AG10803 (cell line): Measurements from ENCODE around the gene AGBL1.

Experiments used
- DNase-seq: peaks from one replicate; pipeline ENCODE4 v3.0.0; 2010; ENCODE audit warnings: low read depth
- H3K4me3 ChIP-seq: 2 replicates; pipeline ENCODE4 v1.5.1; 2011; ENCODE audit warnings: mild to moderate bottlenecking, low read length, control low read depth
- TF ChIP-seq, protein P1 (sequence below): conservative IDR thresholded peaks from 2 replicates; pipeline ENCODE4 v1.5.1; 2011; ENCODE audit warnings: mild to moderate bottlenecking, low read length, control low read depth, inconsistent platforms

Gene AGBL1

DNA sequence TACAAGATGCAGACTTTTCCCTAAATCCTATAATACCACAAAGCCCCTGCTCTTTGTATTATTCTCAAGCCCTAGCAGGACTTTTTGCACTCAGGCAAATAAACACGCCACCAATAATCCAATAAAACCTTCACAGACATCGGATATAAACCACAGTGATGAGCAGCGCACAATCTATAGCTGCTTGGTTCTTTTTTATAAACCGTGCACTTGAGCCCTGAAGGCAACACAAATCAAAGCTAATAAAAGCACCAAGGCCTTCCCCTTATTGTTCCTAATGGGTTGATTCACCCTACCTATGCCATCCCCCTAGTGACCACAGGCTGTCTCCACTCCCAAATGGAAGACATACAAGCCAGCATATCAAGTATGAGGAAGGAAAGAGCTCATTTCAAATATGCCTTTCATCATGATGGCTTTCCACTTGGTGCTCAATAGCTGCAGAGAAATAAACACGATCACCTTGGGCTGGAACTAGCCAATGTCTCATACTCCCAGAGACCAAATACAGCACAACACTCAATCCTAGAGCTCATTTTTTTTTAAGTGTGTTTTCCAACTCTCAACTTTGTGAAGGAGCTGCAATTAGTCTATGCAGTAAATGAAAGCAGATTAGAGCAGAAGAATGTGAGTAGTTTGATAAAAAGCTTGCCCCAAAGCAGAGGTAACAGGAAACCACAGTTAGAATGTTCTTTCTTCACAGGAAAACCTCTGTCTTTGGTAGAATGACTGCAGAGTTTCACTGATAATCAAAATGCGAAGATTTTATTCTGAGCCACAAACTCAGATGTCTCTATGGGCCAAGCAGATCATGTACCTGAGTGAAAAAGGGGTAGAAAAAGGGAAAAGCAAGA is 573.9 kb downstream of the AGBL1 start:
- TF ChIP-seq, protein P1, sequence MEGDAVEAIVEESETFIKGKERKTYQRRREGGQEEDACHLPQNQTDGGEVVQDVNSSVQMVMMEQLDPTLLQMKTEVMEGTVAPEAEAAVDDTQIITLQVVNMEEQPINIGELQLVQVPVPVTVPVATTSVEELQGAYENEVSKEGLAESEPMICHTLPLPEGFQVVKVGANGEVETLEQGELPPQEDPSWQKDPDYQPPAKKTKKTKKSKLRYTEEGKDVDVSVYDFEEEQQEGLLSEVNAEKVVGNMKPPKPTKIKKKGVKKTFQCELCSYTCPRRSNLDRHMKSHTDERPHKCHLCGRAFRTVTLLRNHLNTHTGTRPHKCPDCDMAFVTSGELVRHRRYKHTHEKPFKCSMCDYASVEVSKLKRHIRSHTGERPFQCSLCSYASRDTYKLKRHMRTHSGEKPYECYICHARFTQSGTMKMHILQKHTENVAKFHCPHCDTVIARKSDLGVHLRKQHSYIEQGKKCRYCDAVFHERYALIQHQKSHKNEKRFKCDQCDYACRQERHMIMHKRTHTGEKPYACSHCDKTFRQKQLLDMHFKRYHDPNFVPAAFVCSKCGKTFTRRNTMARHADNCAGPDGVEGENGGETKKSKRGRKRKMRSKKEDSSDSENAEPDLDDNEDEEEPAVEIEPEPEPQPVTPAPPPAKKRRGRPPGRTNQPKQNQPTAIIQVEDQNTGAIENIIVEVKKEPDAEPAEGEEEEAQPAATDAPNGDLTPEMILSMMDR: no peak
- DNase-seq: no peak
- H3K4me3 ChIP-seq: no peak overlapping the region

DNA sequence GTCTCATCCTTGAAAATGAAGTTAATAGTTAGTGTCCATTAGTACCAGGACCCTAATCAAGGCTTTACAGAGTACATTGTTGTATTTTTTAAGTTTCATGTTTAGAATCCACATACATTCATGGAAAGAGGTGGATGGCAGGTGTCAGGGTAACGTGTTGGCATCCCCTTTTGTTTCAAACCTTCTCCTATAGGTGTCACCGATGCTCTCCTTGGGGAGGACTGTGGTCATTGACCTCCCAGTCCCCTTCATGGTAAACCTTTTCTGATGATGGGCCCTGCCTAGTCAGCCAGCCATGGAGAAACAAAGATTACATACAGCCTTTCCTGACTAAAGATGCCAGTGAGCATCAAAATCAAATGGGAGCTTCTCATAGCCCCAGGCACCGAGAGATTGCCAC is 574.8 kb downstream of the AGBL1 start:
- DNase-seq: no peak
- TF ChIP-seq, protein P1: no peak
- H3K4me3 ChIP-seq: no peak overlapping the region

DNA sequence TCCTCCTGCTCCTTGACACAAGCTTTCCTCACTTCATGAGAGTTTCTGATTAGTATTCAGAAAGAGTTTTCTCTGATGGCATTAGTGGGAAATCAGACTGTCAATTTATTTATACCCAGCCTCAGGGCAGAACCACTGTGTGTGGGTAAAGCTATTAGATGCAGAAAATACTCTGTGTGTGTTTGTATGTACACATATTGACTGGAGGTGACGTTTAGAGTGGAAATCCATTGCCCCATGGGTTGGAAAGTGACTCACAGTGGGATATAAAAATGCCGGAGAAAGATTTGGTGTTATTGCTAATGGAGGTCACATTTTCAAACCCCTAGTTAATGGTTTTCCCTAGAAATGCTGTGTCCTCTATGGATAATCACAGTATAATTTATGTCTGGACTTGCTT is 577.6 kb downstream of the AGBL1 start:
- no peak for DNase-seq
- TF ChIP-seq, protein P1: no peak
- no peak overlapping the region for H3K4me3 ChIP-seq

DNA sequence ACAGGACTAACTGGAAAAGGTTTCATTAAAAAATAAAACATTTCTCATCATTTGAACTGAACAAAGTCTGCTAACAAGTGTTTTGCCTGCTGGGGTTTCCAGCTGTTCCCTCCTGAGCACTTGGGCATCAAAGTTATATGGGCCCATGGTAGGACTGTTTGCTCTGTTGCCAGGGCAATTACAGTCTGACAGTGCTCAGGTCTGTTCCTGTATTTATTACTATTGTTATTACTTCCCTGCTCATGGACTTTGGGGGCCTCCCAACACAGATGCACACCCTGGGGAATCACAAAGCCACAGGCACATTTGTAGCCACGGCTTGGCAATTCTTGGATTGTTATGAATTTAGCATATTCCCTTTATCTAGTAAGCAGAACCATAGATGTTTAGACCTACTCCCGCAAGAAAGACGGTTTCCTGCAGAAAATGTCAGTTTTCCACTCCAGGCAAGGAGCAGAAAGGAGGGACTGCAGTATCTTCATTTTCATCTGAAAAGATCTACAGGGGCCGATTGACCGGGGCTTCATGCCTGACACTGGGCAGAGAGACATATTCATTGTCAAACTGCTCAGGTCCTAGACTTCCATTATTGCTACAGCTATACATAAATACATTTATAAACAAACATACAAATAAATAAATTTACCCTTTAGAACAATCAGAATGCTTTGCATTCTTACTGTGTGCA is 580.2 kb downstream of the AGBL1 start:
- no peak overlapping the region for H3K4me3 ChIP-seq
- TF ChIP-seq, protein P1: no peak
- no peak for DNase-seq

DNA sequence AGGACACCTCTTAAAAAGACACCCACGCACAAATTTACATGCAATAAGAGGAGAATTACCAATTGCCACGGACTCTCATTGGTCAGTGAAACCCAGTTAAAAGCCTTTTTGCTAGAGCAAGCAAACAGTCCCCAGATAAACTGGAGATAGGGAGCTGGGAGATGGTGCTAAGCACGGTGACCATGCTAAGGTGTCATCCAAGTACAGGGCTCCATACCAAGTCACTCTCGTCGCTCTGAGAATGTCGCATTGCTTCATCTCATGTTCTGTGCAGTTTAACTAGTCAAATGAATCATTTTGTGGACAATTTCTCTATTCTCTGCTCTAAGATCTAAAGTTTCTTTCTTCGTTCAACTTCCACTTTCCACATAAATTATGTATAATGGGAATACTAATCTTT is 581.9 kb downstream of the AGBL1 start:
- TF ChIP-seq, protein P1: no peak
- DNase-seq: no peak
- no peak overlapping the region for H3K4me3 ChIP-seq

DNA sequence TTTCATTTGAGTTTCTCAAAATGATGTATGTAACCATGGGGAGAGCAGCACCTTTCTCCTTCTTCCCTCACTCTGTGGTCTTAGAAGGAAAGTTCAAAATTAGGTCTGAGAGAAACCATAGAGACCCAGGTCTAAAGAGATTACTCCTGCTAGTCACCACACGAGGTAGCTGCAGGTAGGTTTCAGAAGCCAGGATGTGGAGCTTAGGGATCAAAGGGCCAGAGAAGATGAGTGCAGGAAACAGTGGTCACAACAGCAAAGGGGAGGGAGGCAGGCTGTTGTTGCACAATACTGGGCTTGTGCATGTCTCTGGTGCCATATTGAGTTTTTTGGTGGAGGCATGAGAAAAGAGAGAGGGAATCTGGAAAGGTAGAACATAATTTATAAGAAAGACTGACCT is 583.6 kb downstream of the AGBL1 start:
- DNase-seq: no peak
- H3K4me3 ChIP-seq: no peak overlapping the region
- TF ChIP-seq, protein P1: no peak

DNA sequence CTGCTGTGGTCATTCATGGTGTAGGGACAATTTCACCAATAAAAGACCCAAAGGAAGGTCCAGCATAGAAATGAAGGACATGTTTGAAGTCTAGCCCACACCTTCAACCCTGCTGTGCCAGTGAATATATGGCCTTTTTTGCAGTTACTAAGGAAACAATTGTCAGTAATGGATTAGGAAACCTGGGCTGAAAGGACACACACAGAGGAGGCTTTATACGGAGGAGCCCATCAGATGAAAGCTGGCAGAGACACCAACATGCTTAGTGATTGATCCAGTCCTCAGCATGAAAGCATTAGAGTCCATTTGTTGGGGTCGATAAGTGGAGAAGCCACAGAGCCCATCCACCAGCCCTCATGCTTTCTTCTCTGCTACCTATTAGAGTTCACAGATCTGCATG is 584.3 kb downstream of the AGBL1 start:
- H3K4me3 ChIP-seq: no peak overlapping the region
- TF ChIP-seq, protein P1: no peak
- no peak for DNase-seq
